ENCODE results near the gene FAM72C.
"Not testable (repeated sequence)": the region's sequence is repeated elsewhere in the genome, so short reads cannot be mapped to it uniquely, and the experiment has no call there.

The FAM72C gene

DNA sequence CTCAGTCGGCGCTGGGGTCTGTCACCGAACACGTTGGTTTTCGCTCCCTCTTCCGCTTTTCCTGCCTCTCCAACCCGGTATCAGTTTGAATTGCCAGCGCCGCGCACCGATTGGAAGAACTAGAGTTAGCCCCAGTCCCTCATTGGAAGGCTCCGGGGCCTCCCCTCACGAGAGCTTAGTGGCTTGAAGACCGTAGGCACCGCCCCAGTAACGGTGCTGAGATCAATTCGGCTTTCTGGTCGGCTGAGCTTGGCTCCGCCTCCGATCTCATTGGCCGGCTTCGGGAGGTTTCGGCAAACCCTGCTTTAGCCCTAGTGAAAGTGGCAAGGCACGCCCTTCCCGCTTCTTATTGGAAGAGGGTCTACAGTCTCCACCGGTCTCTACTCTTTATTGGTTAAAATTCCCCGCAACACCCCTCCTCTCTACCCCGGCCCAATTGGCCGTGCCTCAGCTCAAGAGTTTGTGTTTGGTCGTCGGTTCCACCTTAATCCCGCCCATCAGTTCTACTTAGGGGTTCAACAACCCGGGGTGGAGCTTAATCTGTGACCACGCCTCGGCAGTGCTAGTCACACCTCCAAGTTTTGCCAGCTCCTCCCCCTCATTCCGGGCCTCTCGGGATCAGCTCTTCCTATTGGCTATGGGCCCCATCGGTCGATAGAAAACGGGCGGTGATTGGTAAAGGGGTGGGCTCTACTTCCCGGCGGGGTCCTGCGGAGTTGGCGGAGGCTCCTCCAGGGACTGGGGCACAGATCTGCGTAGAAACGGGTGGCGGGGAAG is at the start of gene FAM72C:
Gene FAM72C, minus strand, starts transcription at position 63 of the 777 bp plus-strand sequence. CDS start 845 bp downstream, outside the sequence.
- not testable (repeated sequence) for DNase-seq (ENCODE audit: low read depth); H3K4me3 ChIP-seq (ENCODE audit: low read length)

GRCh38 chr1:144020001-144020738 is 48.4 kb upstream of the FAM72C start:
- H3K4me3 ChIP-seq (ENCODE audit: low read length); DNase-seq (ENCODE audit: low read depth): not testable (repeated sequence)

GRCh38 chr1:144019101-144019500 is 47.3 kb upstream of the FAM72C start:
- H3K4me3 ChIP-seq (ENCODE audit: low read length); DNase-seq (ENCODE audit: low read depth): not testable (repeated sequence)

DNA sequence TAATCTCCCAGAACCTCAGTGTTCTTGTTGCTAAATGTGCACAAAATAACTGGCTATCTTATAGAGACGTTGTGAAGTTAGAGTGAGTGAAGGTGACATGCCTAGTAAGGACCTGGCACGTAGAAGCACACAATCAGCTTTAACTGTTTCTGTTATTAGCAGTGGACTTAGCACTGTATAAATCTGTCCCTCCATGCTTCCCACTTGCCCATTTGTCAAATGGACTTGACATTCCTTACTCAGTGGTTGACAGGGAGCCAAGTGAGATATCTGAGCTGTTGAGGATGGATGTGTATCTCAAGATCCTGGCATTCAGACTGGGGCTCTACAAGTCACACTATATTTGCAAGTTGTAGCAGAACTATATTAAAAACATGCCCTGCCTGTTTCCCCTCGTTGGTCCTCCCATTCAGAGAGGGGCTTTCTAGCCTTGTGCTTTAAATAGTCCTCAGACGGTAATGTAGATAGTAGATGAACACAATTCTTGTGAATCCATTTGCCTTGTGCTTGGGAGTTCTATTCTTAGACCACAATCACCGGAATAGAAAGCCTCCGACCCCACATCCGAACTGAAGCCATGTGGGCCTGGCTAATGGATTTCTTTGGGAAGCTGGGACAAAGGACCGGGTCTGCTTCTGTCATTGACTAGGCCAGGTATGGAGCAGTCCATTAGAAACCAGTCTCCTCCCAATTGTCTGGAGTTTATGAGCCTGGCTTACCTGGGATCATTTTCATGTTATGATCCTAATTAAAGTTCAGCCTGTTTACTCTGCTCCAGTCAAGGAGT is 43.6 kb upstream of the FAM72C start:
- H3K4me3 ChIP-seq (ENCODE audit: low read length); DNase-seq (ENCODE audit: low read depth): not testable (repeated sequence)

DNA sequence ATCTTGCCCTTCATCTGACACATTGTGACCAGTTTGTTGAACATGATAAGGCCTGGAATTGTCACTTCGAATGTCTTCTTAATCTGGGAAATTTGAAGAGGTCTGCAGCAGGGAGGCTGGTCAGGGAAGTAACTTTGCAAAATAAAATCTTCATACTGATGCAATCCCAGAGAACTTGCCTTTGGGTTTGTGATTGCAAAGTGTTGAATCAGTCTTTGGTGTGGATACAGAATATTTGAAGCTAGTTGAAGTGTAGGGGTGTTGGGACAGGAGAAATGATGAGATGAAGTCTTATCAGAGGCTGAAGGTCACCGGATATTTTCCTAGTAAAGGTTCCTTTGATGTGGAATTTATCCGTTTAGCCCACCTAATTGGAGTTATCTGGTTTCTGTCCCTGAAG is 42.7 kb upstream of the FAM72C start:
- not testable (repeated sequence) for H3K4me3 ChIP-seq (ENCODE audit: low read length); DNase-seq (ENCODE audit: low read depth)

GRCh38 chr1:144014121-144014520 is 42.3 kb upstream of the FAM72C start:
- DNase-seq (ENCODE audit: low read depth); H3K4me3 ChIP-seq (ENCODE audit: low read length): not testable (repeated sequence)

GRCh38 chr1:144012168-144012733 is 40.5 kb upstream of the FAM72C start:
- not testable (repeated sequence) for DNase-seq (ENCODE audit: low read depth)

GRCh38 chr1:144009410-144009809 is 37.6 kb upstream of the FAM72C start:
- not testable (repeated sequence) for DNase-seq (ENCODE audit: low read depth); H3K4me3 ChIP-seq (ENCODE audit: low read length)

More at GRCh38 chr1:144012168-144012733, 40.5 kb upstream of the FAM72C start:
- H3K4me3 ChIP-seq (ENCODE audit: low read length) = not testable (repeated sequence)

DNA sequence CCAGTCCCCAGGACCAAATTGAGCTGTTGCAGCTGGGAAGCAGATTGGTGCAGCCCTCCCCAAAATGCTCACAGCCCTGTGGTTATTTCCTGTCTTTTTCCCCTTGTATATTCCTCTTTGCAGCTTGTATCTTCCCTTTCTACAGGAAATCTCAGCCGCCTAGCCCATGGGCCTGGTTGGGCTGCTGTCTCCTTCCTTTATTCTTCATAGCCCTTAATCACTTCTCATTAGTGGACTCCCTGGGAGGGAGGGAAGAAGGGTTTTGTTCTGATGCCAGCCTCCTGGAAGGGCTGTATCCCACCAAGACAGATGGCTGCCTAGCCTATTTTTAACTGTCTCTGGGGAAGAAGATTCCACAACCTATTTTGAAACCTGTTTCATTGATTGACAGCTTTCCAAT is 32.5 kb upstream of the FAM72C start:
- not testable (repeated sequence) for H3K4me3 ChIP-seq (ENCODE audit: low read length); DNase-seq (ENCODE audit: low read depth)

- DNase-seq (ENCODE audit: low read depth); H3K4me3 ChIP-seq (ENCODE audit: low read length): not testable (repeated sequence)
Measured at GRCh38 chr1:144003306-144004029, 31.7 kb upstream of the FAM72C start.

GRCh38 chr1:144002141-144002881 is 30.5 kb upstream of the FAM72C start:
- DNase-seq (ENCODE audit: low read depth); H3K4me3 ChIP-seq (ENCODE audit: low read length): not testable (repeated sequence)

- not testable (repeated sequence) for H3K4me3 ChIP-seq (ENCODE audit: low read length); DNase-seq (ENCODE audit: low read depth)
Measured at GRCh38 chr1:144001077-144001476, 29.3 kb upstream of the FAM72C start.

GRCh38 chr1:143996020-143996419 is 24.2 kb upstream of the FAM72C start:
- not testable (repeated sequence) for DNase-seq (ENCODE audit: low read depth)

GRCh38 chr1:143993301-143993907 is 21.6 kb upstream of the FAM72C start:
- not testable (repeated sequence) for H3K4me3 ChIP-seq (ENCODE audit: low read length); DNase-seq (ENCODE audit: low read depth)

More at GRCh38 chr1:143996020-143996419, 24.2 kb upstream of the FAM72C start:
- not testable (repeated sequence) for H3K4me3 ChIP-seq (ENCODE audit: low read length)

- DNase-seq (ENCODE audit: low read depth); H3K4me3 ChIP-seq (ENCODE audit: low read length): not testable (repeated sequence)
Measured at GRCh38 chr1:143990699-143991098, 18.9 kb upstream of the FAM72C start.

GRCh38 chr1:143989719-143990118 is 17.9 kb upstream of the FAM72C start:
- DNase-seq (ENCODE audit: low read depth); H3K4me3 ChIP-seq (ENCODE audit: low read length): not testable (repeated sequence)

DNA sequence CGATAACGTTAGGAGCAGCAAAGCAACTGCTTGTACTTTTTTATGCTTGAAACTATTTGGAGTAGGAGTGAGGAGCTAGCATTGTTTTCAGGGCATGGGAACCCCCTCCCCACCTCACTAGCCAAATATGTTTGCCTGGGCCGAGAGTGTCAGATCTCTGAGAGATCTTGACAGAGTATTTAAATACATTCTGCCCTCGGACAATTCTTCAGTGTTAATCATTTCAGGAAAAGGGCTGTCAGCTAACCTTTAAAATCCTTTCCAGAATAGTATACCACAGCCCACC is 17.6 kb upstream of the FAM72C start:
- not testable (repeated sequence) for DNase-seq (ENCODE audit: low read depth); H3K4me3 ChIP-seq (ENCODE audit: low read length)

Data from epithelial cell of esophagus (primary cell).